PC-9 (cell line): ENCODE measurements around the gene CNN3.

Experiments
- CTCF ChIP-seq: fragments of 200-600 bp; sonication (generic); conservative IDR thresholded peaks from 2 replicates; pipeline ENCODE4 v1.6.1; 2017; ENCODE audit warnings: mixed run types, antibody characterized with exemption, mild to moderate bottlenecking, moderate library complexity
- EZH2 ChIP-seq: fragments of 200-600 bp; sonication (generic); IDR thresholded peaks from 2 replicates; pipeline ENCODE4 v1.8.0; 2017; ENCODE audit warnings: antibody characterized with exemption, low read depth

GRCh38 chr1:94953107-94953506 is 26.2 kb upstream of the CNN3 start:
- TF ChIP-seq CTCF (no peak), EZH2 (no peak)
